ENCODE measurements around the gene PLA2G10.

Gene PLA2G10

GRCh38 chr16:14672403-14672971, 21.6 kb downstream of the PLA2G10 start:
- H3K27me3 ChIP-seq (replicated peaks; ENCODE audit: control insufficient read depth, insufficient read depth, low read length), result no peaks in the 10 kb centered on the region
- H3K4me3 ChIP-seq (replicated peaks; ENCODE audit: low read depth, low read length), result peak overlapping the region; percentile 37
- peak; percentile 57 for DNase-seq (ENCODE audit: extremely low read depth, insufficient read length)
- no peak for TF ChIP-seq CTCF (IDR thresholded peaks at IDR 0.05; ENCODE audit: insufficient read depth, low read length, poor library complexity, severe bottlenecking)
- peaks cover 3% of the 10 kb centered on the region for H3K36me3 ChIP-seq (ENCODE audit: control insufficient read depth, insufficient read depth, low read length)

- Histone ChIP-seq H3K4me3 (replicated peaks; ENCODE audit: low read depth, low read length) (no peak overlapping the region), H3K36me3 (ENCODE audit: control insufficient read depth, insufficient read depth, low read length) (peaks cover 13% of the 10 kb centered on the region), H3K27me3 (replicated peaks; ENCODE audit: control insufficient read depth, insufficient read depth, low read length) (no peaks in the 10 kb centered on the region)
- no peak for TF ChIP-seq CTCF (IDR thresholded peaks at IDR 0.05; ENCODE audit: insufficient read depth, low read length, poor library complexity, severe bottlenecking)
- DNase-seq (ENCODE audit: extremely low read depth, insufficient read length), result no peak
Observed at GRCh38 chr16:14669776-14670175, 24.3 kb downstream of the PLA2G10 start.

- no peak for DNase-seq (ENCODE audit: extremely low read depth, insufficient read length)
- no peaks in the 10 kb centered on the region for H3K27me3 ChIP-seq (replicated peaks; ENCODE audit: control insufficient read depth, insufficient read depth, low read length)
- no peak for TF ChIP-seq CTCF (IDR thresholded peaks at IDR 0.05; ENCODE audit: insufficient read depth, low read length, poor library complexity, severe bottlenecking)
- no peak overlapping the region for H3K4me3 ChIP-seq (replicated peaks; ENCODE audit: low read depth, low read length)
- peaks cover 18% of the 10 kb centered on the region for H3K36me3 ChIP-seq (ENCODE audit: control insufficient read depth, insufficient read depth, low read length)
Observed at GRCh38 chr16:14668556-14669223, 25.4 kb downstream of the PLA2G10 start.

- Histone ChIP-seq H3K36me3 (ENCODE audit: control insufficient read depth, insufficient read depth, low read length) (peaks cover 18% of the 10 kb centered on the region), H3K27me3 (replicated peaks; ENCODE audit: control insufficient read depth, insufficient read depth, low read length) (no peaks in the 10 kb centered on the region), H3K4me3 (replicated peaks; ENCODE audit: low read depth, low read length) (no peak overlapping the region)
- DNase-seq (ENCODE audit: extremely low read depth, insufficient read length), result no peak
- no peak for TF ChIP-seq CTCF (IDR thresholded peaks at IDR 0.05; ENCODE audit: insufficient read depth, low read length, poor library complexity, severe bottlenecking)
Observed at GRCh38 chr16:14667347-14668266, 26.5 kb downstream of the PLA2G10 start.

GRCh38 chr16:14658063-14658462, 36.0 kb downstream of the PLA2G10 start:
- Histone ChIP-seq H3K4me3 (replicated peaks; ENCODE audit: low read depth, low read length) (no peak overlapping the region), H3K27me3 (replicated peaks; ENCODE audit: control insufficient read depth, insufficient read depth, low read length) (no peaks in the 10 kb centered on the region), H3K36me3 (ENCODE audit: control insufficient read depth, insufficient read depth, low read length) (peaks cover 13% of the 10 kb centered on the region)
- DNase-seq (ENCODE audit: extremely low read depth, insufficient read length), result no peak
- TF ChIP-seq CTCF (IDR thresholded peaks at IDR 0.05; ENCODE audit: insufficient read depth, low read length, poor library complexity, severe bottlenecking), result no peak

All from GM06990 (cell line).